GM12891 (cell line): ENCODE data around the gene CENPN.

Source experiments
- PAX5 ChIP-seq: IDR thresholded peaks from 2 replicates; pipeline ENCODE4 v1.6.1; 2011; ENCODE audit warnings: low read length, moderate library complexity, mild to moderate bottlenecking; ENCODE audit not compliant: insufficient read depth, severe bottlenecking
- POLR2A ChIP-seq: IDR thresholded peaks from 2 replicates; pipeline ENCODE4 v1.6.1; 2011; ENCODE audit warnings: low read depth, low read length, control low read depth
- POLR2AphosphoS5 ChIP-seq: IDR thresholded peaks from 2 replicates; pipeline ENCODE4 v1.6.1; 2011; ENCODE audit warnings: low read depth, low read length, control low read depth
- POU2F2 ChIP-seq: IDR thresholded peaks from 2 replicates; pipeline ENCODE4 v1.6.1; 2011; ENCODE audit warnings: low read depth, mild to moderate bottlenecking, control low read depth, low read length, moderate library complexity
- SPI1 ChIP-seq: IDR thresholded peaks from 2 replicates; pipeline ENCODE4 v1.6.1; 2011; ENCODE audit warnings: low read depth, low read length, control low read depth
- TAF1 ChIP-seq: IDR thresholded peaks from 2 replicates; pipeline ENCODE4 v1.6.1; 2011; ENCODE audit warnings: low read depth, low read length, control low read depth

DNA sequence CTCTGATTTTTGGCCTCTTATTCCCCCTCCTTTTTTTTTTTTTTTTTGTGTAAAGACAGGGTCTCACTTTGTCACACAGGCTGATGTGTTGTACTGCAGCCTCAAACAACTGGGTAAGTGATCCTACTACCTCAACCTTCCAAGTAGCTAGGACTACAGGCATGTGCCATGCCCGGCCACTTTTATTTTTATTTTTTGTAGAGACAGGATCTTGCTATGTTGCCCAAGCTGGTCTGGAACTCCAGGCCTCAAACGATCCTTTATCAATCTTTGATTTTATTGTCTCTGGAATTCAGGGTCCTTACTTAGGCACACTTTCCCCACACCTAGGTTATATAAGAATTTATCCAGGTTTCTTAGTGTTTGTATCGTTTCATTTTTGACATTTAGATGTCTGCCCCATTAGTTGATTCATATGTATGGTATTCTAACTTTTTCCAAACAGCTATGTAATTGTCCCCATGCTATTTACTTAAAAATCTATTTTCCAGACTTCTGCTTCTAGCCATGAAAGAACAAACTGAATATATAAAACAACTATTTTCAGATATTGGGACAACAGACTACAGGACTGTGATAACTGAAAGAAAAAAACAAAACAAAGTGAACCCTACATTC is 14.2 kb upstream of the CENPN start:
- no peak for TF ChIP-seq POLR2A
- no peak for TF ChIP-seq POU2F2
- TF ChIP-seq TAF1 = no peak
- TF ChIP-seq POLR2AphosphoS5 = no peak
- TF ChIP-seq SPI1 = no peak
- TF ChIP-seq PAX5 = no peak
